Skeletal muscle cell (primary cell): Measurements from ENCODE around the gene PAXX.

Source experiments
- DNase-seq: peaks from one replicate; pipeline ENCODE4 v3.0.0-alpha.2; 2010; ENCODE audit warnings: low read depth
- H3K4me3 ChIP-seq: 2 replicates; pipeline ENCODE4 v1.5.1; 2011; ENCODE audit warnings: low read depth, mild to moderate bottlenecking, control low read depth, low read length, moderate library complexity

PAXX gene

GRCh38 chr9:136979769-136980587 is 12.2 kb upstream of the PAXX start:
- no peak for DNase-seq
- no peak overlapping the region for H3K4me3 ChIP-seq

- DNase-seq = no peak
- H3K4me3 ChIP-seq = no peak overlapping the region
These were observed 11.3 kb upstream of the PAXX start for GRCh38 chr9:136980669-136981478.

- no peak for DNase-seq
- no peak overlapping the region for H3K4me3 ChIP-seq
These were observed 10.5 kb upstream of the PAXX start for GRCh38 chr9:136981588-136982231.

GRCh38 chr9:136982232-136983051 is 9.8 kb upstream of the PAXX start, which contains the start of gene LCNL1:
Gene LCNL1, plus strand, starts transcription at chr9:136982993. Its CDS starts 594 bp downstream, at chr9:136983587.
- no peak for DNase-seq
- no peak within 1 kb of the TSS for H3K4me3 ChIP-seq

GRCh38 chr9:136983167-136983566 is 9.1 kb upstream of the PAXX start:
- no peak overlapping the region for H3K4me3 ChIP-seq
- no peak for DNase-seq

GRCh38 chr9:136983656-136984314 is 8.4 kb upstream of the PAXX start:
- no peak for DNase-seq
- H3K4me3 ChIP-seq = no peak overlapping the region

- no peak overlapping the region for H3K4me3 ChIP-seq
- no peak for DNase-seq
These were observed 7.7 kb upstream of the PAXX start for GRCh38 chr9:136984464-136985026.

- H3K4me3 ChIP-seq = no peak overlapping the region
- no peak for DNase-seq
These were observed 7.1 kb upstream of the PAXX start for GRCh38 chr9:136985027-136985602.

- DNase-seq = no peak
- H3K4me3 ChIP-seq = no peak overlapping the region
These were observed 6.4 kb upstream of the PAXX start for GRCh38 chr9:136985853-136986252.

GRCh38 chr9:136988872-136989271 is 3.4 kb upstream of the PAXX start:
- no peak overlapping the region for H3K4me3 ChIP-seq
- DNase-seq = no peak

- no peak for DNase-seq
- H3K4me3 ChIP-seq = no peak overlapping the region
These were observed 1.8 kb upstream of the PAXX start for GRCh38 chr9:136990242-136990911.

GRCh38 chr9:136992819-136993369 is 672 bp downstream of the PAXX start:
- H3K4me3 ChIP-seq = peak overlapping the region; percentile 75
- no peak for DNase-seq

- DNase-seq = no peak
- H3K4me3 ChIP-seq = no peak overlapping the region
These were observed 2.1 kb downstream of the PAXX start for GRCh38 chr9:136994180-136994887.

- H3K4me3 ChIP-seq = no peak overlapping the region
- DNase-seq = no peak
These were observed 2.6 kb downstream of the PAXX start for GRCh38 chr9:136994888-136995230.

- H3K4me3 ChIP-seq = no peak overlapping the region
- DNase-seq = no peak
These were observed 3.1 kb downstream of the PAXX start for GRCh38 chr9:136995362-136995761.

- DNase-seq = no peak
- H3K4me3 ChIP-seq = no peak overlapping the region
These were observed 3.6 kb downstream of the PAXX start for GRCh38 chr9:136995772-136996311.
